T-helper 22 cell (primary cell): Measurements from ENCODE around the gene ATP8B3.
"Not testable (repeated sequence)": the region's sequence is repeated elsewhere in the genome, so short reads cannot be mapped to it uniquely, and the experiment has no call there.

Experiments used
- DNase-seq: peaks from one replicate; pipeline ENCODE4 v3.0.0-alpha.2; 2020; ENCODE audit warnings: low read depth

Gene ATP8B3

DNA sequence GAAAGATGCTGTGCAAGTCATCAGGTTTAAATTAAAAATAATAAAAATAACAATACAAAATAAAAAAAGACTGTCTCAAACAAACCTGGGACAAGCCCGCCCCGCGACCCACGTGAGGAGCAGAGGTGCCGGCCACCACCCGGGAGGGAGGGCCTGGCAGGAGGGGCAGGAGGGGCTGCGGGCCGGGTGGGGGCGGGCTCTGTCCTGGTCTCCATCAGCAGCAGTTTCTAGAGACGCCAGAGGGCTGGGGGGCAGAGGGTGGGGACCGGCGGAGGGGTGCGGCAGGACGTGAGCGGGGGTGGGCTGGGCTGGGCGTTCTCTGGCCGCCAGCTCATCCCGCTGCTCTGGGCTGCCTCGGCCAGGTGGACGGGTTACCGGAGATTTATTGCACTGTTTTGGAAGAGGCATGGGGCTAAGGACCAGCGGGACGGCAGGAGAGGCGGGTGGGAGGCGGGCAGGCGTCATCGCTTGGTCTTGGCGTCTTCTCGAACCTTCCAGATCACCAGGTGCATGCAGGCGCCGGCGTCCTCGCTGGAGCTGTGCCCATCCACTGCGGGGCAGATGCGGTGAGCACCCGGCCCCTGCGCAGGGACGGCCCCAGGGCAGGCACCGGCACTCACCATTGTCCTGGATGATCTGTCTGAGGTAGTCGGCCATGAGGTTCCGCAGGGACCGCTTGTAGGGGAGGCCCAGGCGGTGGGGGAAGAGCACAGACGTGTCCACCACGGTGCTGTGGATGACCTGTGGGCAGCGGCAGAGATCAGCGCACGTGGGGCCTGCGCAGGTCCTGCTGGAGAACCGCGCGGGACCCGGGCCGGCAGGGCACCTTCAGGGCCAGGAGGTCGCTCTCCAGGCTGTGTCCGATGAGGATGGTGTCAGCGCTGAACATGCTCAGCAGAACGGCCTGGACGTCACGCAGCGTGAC lies 3.8 kb upstream of the ATP8B3 start:
- DNase-seq: no peak

DNA sequence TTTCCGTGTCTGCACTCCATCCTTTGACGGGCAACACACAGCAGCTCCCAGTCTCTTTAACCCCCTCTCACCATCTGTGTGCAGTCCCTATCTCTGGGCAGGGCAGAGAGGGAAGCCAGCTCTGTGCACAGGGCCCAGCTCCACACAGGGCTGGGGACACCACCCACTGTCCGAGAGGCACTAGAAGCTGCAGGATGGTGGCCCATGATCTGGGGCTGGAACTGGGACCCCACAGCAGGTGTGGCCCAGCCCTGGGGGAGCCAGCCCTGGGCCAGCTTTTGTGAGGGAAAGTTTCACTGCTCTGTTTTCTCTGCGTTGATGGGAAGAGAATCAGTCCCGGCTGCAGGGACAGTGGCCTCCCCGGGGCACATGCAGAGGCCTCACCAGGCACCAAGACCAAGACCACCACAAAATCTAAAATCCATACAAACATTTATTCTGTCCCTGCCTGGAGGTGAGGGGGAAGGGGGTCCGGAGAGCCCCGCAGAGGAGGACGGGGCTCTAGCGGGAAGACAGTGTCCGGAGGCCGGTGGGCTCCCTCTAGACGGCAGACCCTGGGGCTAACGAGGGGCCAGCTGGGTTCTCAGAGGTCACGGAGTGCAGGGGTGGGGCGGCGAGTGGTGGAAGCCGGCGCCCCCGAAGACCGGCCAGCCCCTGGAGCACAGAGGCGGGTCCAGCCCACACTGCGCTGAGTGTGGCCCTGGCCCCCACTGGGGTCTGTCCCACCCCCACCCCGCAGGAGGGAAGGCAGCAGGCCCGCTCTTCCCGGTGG lies 2.9 kb upstream of the ATP8B3 start:
- DNase-seq: no peak

DNA sequence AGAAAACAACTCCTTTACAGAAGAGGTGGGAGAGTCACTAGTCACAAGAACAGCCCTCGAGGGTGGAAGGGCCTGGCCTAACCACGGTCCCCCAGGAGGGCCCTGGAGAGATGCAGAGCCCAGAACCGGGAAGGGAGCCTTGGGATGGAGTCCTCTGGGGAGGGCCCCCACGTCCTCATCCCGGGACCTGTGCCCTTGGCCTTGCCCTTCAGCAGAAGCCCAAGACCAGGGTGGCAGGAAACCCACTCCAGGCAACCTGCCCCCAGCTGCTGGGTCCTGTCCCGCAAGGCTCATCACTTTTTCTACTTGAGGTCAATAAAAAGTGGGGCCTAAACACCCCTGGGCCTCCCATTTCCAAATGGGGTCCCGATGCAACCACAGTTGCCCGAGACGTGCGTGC lies 2.3 kb upstream of the ATP8B3 start:
- no peak for DNase-seq

DNA sequence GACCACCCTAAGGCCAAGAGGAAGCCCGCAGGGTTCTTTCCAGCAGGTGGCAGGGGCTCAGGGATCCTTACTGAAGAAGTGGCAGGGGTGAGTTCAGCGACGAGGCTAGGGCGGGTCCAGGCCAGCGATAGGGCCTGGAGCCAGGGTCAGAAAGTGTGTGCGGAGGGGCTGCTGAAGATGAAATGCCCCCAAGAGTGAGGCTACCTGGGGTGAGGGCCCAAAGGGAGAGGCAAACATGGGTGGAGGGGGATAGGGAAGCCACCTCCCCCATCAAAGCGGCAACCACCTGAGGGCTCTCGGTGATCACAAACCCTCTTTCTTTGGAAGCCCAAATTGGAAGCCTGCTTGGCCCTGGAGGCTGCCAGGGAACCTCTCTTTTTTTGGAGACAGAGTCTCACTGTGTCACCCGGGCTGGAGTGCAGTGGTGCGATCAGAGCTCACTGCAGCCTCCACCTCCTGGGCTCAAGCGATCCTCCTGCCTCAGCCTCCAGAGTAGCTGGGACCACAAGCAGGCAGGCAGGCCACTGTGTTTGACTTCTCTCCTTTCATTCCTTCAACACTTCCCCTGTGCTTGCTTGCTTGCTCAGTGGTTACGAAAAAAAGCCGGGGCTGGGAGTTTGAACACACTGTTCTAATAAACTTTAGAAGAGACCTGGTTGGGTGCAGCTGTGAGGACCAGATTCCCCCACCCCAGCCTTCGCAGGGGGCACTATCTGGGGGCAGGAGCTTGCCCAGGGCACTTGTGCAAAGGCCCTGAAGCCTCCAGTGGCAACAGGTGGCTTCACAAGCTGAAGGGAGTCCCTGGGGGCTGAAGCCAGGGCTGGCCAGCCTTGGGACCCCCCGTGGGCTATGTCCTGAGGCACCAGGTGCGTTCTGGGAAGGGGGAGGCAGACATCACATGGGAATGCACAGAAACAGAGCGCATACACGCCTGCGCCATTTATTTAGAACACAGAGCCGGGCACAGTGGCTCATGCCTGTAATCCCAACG lies 1.4 kb upstream of the ATP8B3 start:
- no peak for DNase-seq

DNA sequence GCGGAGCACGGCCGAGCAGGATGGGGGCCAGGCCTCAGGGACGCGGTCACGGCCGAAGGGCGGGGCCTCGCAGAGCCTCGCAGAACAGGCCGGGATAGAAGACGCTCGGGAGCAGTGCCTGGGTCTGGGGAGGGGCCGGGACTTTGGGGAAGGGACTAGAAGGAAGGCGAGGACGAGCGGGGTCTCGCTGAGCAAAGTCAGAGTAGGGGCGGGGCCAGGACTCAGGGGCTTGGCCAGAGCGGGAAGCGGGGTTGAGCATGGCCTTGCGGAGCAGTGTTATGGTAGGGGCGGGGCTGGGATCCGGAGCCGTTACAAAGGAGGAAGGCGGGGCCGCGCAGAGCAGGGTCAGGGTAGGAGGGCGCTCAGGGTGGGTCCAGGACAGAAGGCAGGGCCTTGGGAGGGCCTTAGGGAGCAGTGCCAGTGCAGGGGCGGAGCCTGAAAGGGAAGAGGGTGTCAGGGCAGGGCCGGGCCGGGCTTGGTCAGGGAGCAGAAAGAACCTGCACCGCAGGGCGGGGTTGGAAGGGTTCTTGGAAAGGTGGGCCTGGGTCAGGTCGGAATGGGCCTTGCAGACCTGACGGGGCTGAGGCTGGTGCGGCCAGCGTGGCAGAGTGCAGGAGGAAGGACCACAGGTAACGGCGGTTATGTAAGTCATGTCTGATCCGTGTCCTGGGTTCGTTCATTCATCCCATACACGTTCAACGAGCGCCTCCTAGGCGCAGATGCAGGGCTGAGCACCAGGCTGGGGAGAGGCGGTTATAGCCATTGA lies 533 bp upstream of the ATP8B3 start:
- DNase-seq: peak; percentile 84

DNA sequence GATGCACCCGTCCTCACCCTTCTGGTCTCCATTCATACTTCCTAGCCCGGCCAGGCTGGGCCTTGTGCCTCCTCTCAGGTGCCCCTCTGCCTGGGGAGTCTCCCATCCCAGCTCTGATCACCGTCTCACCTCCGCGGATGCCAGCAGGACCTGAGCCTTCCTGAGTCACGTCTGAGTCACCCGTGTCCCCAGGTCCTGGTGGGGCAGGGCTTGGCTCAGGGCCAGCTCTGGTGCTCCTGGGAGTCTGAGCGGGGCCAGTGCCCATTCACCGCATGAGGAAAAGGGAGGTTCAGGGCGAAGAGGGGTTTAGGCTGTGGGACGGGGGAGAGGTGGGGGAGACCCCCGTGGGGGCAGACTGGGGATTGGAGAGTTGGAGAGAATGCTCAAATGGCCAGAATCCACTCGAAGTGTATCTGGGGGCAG lies 593 bp downstream of the ATP8B3 start:
- DNase-seq: peak; percentile 55

DNA sequence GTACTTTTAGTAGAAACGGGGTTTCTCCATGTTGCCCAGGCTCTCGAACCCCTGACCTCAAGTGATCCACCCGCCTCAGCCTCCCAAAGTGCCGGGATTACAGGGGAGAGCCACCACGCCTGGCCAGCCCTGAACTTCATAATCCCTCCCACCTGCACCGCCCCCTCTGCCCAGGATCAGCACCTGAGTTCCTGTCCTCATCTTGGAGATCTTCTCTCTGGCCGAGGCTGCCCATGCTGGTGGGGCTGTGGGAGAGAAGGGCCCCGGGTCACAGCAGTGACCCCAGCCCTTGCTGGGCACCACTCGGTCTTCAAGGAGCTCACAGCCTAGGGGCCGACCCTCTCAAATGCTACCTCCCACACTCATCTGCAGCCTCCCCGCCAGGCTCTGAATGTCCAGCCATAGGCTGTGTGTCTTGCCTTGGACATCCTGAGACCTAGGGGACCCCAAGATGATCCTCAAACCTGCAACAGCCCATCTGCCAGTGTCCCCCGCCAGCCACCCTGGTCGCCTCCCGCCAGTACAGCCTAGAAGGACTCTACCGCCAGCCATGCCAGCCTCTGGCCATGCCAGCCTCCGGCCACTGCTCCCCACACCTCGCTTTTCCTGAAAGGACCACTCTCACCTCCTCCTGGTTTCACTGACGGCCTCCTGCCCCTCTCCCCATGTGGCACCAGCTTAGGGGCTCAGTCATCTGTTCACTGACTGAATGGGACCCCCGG lies 1.5 kb downstream of the ATP8B3 start:
- DNase-seq: no peak

DNA sequence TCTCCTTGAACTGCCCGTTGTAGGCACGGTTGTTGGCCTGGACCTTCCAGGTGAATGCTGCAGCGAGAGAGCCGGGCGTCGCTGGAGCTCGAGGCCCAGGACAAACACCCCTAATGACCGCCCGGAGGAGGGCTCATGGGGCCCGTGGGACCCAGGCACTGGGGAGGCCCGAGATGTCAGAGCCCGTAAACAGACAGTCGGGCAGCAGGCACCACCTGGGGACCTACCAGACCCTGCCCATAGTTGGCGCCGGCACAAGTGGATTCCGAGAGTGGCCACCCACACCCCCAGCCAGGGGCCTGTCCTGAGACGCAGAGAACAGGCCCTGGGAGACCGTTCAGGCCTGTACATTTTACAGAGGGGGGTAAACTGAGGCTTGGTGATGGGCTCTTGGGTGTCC lies 2.4 kb downstream of the ATP8B3 start:
- DNase-seq: no peak

DNA sequence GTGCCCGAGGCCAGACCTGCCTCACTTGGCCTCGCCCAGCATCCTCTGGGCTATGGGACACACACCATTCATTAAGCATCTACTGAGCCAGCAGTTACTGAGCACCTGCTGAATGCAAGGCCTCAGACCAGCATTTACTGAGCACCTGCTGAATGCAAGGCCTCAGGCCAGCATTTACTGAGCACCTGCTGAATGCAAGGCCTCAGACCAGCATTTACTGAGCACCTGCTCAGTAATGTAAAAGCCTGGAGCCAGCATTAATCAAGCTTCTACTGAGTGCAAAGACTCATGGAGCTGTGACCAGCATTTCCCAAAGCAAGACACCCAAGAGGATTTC lies 3.7 kb downstream of the ATP8B3 start:
- DNase-seq: no peak

DNA sequence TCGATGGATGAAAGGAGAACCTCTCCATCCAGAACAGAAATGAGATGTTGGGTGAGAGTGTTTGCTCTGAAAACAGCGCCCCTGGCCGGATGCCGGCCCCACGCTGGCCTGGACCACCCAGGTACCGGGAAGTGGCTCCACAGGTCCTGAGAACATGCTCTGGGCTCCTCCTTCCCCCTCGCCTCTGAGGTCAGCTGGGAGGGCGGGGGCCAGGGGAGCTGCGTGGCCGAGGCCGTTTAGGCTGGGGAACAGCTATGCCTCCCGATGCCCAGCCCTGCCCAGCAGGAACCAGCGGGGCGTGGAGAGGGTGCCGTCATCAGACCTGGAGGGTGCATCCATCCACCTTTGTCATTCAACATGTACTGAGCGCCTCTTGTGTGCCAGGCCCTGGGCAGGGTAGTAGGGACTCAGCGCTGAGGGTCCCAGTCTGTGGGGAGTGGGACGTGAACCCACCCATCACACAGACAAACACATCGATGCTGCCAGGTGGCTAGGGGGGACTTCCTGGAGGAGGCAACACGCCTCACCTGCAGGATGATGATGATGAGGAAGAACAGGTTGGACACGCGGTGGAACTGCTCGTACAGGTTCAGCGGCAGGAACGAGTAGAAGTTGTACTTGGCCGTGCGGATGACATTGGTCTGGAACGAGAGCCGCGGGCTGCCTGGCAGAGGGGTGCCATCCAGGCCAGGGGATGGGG lies 4.2 kb downstream of the ATP8B3 start:
- DNase-seq: no peak

DNA sequence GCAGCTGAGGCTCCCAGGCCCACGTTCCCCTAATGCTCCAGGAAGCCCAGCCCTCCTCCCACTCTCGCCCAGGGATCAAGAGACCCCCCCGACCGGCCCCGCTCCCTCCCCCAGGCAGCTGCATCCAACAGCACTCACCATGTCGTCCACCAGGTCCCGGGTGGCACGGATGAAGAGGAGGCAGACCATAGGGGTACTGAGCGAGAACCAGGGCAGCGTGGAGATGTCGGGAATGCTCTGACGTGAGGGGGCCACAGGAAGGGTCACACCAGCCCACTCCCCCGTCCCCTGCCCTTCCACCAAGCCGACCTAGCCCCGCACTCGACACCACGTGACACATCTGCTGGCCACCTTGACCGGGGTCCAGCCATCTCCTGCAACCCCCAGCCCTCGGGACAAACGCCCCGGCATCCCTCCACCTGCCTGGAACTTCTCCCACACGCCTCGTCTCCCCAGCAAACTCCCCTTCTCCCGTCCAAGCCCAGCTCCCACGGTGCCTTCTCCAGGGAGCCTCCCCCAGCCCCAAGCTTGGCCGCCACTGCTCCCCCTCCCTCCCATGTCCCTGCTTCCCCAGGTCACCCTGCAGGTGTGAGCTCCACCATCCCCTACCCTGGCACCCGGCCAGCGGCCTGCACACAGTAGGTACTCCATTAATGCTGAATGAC lies 4.9 kb downstream of the ATP8B3 start:
- DNase-seq: no peak

DNA sequence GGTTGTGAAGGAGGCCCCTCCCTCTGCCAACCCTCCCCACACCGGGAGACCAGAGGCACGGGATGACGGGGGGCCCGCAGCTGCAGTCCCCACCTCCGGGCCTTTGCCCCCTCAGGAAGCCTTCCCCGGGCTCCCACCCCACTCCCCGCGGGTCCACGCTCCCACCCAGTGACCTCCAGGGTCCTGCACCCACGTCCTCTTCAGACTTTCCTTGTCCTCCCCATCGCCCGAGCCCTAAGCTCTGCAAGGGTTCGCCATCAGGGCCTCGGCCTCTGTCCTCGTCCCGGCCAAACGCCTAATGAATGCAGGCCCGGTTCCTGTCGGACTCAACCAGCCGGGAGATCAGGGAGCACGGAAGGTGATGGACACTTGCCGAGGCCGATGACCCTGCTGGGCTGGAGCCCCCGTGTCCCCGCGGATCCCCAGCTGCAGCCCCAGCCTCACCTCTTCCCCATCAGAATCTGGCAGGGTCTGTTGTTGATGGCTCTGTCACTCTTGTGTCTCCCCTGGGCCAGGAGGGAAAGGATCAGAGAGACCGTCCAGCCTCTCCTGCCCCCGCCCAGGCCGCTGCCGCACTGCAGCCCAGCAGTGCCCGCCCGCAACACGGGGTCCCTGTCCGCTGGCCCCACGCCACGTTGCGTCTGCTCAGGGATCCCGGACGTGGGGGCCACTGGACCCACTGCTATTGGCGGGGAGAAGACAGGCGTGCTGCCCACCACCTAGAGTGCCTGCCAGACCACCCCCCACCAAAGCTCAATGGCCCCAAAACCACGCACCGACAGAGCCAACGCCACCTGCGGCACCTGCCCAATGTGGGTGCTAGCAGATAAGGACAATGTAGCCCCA lies 5.7 kb downstream of the ATP8B3 start:
- DNase-seq: no peak

DNA sequence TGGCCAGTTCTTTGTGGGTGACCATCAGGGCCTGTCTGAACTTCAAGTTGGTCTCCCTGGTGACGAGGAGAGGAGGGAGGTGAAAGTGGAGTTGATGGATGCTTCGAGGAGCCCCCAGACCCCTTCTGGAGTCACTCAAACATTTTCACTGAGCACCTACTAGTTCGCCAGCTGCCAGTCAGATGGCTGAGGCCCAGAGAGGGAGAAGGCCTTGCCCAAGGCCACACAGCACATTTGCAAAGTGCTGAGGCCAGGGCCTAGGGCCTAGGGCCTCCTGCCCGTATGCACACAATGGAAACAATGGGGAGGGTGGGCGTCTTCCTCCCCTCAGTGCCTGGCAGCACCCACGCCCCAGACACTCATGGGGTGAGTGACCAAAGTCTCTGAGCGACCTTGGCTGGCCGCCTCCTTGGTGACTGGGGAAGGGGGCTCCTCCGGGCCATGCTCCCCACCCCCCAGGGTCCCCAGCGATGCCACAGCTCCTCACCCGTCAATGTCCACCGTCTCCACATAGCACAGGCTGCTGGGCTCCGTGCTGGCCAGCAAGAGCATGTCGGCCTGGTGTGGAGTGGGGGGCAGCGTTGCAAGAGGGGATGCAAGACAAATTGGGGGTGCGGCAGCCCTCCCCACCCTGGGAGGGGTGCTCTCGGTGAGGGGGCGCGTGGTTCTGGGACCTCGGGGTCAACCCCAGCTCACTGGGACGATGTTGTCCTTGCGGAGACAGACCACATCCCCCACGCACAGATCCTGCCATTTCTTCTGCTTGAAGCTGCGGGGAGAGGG lies 6.5 kb downstream of the ATP8B3 start:
- no peak for DNase-seq

DNA sequence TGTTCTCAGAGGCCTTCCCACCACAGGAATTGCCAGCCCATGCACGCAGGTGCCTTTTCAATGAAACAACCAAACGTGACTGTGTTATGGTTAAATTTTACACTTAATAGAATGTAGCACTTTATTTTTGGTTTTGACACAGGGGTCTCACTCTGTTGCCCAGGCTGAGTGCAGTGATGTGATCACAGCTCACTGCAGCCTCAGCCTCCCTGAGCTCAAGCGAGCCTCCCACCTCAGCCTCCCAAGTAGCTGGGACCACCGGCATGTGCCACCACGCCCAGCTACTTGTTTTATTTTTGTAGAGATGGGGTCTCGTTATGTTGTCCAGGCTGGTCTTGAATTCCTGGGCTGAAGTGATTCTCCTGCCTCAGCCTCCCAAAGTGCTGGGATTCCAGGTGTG lies 7.2 kb downstream of the ATP8B3 start:
- no peak for DNase-seq

DNA sequence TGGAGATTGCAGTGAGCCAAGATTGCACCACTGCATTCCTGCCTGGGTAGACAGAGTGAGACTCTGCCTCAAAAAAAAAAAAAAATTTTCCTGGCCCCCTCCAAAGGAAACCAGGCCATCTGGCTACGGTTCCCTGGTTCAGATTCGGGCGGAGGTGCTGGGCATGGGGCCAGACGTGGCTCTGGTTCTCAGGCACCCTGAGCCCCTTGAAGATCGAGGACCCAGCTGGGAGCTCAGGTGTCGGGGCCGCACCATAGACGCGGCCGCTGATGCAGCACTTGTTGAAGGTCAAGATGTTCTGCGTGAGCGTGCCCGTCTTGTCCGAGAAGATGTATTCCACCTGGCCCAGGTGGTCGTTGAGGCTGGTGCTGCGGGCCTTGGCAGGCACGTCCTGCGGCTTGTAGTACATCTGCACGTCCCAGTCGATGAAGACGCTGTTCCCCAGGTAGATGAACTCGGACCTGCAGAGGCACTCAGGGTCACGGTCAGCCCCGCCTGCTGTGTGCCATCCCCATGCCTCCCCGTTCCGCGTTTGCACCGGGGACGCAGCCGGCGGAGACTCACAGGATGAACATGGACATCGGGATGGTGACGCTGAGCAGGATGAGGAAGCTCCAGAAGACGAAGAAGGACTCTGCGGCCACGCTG lies 12.3 kb downstream of the ATP8B3 start:
- no peak for DNase-seq

DNA sequence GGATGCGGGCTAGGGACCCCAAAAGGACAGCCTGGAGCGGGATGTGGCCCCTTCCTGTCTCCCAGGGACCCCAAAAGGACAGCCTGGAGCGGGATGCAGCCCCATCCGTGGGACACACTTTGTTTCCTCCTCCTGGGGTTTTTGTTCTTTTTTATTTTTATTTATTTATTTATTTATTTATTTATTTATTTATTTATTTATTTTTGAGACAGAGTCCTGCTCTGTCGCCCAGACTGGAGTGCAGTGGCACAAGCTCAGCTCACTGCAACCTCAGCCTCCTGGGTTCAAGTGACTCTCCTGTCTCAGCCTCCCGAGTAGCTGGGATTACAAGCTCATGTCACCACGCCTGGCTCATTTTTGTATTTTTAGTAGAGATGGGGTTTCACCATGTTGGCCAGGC lies 14.8 kb downstream of the ATP8B3 start:
- not testable (repeated sequence) for DNase-seq
